ENCODE results near the gene TBC1D9.
A peak's percentile ranks its signal among the peaks of the same experiment; 100 is the strongest.
"Not testable (repeated sequence)": the region's sequence is repeated elsewhere in the genome, so short reads cannot be mapped to it uniquely, and the experiment has no call there.

The TBC1D9 gene

DNA sequence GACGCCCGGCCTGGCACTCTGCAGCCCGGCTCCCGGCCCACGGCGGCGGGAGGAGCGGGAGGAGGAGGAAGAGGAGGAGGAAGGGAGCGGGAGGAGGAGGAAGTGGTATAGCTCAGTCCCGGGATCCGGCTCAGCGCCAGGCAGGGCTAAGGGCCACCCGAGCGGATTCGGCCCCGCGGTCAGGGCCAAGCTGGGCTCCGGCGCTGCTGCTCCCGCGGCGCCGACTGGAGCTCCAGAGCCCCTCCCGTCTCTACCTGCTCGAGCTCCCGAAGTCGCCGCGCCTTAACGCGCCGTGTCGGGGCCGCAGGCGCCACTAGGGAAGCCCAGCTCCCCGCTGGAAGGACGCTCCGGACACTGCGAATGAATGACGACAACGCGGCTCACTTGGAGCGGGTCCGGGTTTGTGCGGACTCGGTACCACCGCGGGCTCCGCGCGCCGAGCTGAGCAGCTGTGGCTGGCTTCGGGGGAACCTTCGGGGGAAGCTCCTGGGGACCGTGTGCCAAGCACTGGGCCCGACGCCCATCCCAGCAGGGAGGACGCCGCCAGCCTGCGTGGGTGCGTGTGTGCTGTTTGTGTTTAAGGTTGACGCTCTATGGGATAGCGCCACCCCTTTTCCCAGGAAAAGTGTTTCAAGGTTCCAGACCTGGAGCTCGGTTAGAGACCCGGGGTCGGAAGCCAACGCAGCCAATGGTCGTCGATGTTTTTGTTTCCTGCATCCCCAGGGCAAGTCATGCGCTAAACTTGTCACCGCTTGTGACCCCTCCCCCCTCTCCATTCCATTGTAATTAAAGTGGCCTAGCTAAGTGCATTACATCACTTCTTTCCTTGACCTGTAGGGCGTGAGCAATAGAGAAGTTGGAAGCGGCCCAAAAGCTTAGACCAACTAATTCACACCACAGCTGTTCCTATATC lies at the start of gene TBC1D9:
Gene TBC1D9 (minus strand): TSS at position 67 of the 913 bp plus-strand sequence. CDS start 340 bp downstream, outside the sequence.
- peak; percentile 86 for DNase-seq (ENCODE audit: low read depth)

DNA sequence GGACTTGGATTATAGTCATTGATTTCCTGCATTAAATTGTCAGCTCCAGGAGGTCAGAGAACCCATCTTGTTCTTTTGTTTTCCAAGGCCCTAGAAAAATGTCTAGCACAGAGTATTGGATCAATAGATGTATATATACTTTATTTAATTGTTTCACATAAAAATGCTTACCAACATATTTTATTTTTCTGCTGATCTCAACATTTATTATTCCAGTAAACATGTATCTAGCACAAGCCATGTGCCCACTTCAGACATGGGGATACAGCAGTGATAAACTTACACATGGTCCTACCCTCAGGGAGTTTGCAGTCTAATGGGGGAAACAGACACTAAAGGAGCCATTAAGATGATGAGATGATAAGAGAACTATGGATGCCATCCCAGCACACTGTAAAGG lies 49.1 kb upstream of the TBC1D9 start:
- DNase-seq (ENCODE audit: low read depth), result no peak

DNA sequence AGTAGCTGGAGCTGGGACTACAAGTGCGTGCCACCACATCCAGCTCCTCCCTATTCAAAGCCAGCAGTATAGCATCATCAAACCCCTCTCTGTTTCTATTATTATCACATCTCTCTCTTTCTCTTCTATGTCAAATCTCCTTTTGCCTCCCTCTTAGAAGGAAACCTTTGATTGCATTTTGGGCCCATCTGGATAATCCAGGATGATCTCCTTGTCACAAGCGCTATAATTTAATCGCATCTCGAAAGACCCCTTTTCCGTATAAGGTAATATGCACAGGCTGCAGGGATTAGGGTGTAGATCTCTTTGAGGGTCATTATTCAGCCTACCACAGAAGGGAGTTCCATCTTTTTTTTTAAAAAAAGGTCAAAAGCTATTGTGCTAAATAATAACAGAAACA lies 46.4 kb upstream of the TBC1D9 start:
- no peak for DNase-seq (ENCODE audit: low read depth)

DNA sequence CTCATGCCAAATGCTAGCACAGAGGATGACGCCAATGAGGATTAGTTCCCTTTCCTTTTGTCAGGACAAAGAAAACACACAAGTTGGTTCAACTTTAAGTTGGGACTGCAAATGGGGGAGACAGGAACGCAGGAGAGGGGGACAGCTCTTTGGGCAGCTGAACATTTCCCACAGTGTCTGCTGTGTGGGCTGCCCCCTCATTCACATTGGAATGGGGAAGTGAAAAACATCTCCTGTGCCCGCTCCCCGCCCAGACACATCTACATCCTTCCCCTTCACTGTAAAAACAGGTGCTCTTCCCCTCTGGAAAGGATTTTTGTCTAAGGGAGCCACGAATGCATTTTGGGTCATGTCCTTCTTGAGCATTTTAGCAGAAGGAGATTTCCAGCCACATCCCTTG lies 44.5 kb upstream of the TBC1D9 start:
- DNase-seq (ENCODE audit: low read depth), result no peak

DNA sequence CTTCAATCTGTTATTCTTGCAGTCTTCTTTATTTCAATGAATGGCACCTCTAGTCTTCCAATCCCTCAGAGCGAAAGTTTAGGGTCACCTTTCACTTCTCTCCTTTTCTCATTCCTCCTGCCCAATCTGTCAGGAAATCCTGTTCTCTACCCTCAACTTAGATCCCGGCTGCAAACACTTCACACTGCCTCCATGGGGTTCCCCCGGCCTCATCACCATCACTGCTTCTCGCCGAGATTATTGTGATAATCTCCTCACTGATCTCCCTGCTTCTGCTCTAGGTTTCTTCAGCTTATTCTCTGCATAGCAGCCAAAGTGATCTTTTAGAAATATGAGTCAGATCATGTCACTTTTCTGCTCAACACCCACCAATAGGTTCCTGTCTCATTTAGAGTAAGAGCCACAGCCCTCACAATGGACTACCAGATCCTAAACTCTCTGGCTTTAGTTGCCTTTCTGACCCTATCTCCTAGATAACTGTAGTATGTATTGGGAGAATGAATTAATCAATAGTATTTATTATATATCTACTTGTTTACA lies 43.6 kb upstream of the TBC1D9 start:
- no peak for DNase-seq (ENCODE audit: low read depth)

DNA sequence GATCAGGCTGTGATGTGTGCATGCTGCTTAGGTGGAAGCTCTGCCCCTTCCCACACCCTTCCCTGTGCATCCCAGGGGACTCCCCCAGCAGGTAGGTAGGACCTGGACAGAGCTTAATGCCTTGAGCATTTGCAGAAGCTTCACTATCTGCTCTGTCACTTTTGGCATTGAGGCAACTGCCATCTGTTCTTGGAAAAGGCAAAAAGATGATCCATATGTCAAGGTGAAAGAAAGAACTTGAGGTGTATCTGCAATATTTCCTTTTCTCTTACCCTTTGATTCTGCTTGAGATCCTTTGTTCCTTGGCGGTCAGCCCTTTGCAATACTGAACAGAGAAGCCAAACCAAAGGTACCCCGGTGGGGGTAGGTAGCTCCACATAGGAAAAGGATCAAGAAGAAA lies 37.1 kb upstream of the TBC1D9 start:
- no peak for DNase-seq (ENCODE audit: low read depth)

DNA sequence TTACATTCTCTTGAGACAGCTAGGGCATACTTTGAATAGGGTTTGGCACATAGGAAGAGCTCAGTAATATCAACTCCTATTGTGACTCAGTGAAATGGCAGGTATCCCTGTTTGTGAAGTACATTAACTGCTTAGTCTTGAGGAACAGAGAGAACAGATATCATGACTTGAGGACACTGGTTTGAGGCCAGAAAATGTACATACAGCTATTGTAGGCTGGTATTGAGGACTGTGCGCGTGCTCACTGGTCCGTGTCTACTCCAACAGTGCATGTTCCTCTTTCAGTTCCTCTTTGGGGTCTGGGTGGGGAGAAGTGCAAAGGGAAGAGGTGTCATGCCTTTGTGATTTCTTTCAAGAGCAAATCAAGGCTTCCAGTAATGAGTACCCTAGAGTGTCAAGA lies 34.6 kb upstream of the TBC1D9 start:
- peak; percentile 31 for DNase-seq (ENCODE audit: low read depth)

DNA sequence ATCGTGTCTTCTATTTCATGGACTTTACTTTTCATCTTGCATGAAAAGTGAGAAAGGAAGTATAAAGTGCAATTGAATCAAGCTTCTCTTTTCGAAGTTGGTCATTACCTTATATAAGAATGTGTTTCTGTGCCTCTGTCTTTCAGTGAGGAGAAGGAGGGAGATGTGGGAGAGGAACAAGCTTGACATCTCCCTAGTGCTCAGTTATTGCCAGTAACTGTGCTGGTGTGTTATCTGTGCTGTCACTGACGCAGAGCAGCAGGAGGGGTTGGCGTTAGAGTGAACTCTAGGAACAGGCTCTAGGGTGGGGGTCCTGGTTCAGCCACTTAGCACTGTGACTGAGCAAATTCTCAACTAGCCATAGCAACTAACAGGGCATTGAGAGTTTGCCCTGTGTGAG lies 34.0 kb upstream of the TBC1D9 start:
- DNase-seq (ENCODE audit: low read depth), result no peak

DNA sequence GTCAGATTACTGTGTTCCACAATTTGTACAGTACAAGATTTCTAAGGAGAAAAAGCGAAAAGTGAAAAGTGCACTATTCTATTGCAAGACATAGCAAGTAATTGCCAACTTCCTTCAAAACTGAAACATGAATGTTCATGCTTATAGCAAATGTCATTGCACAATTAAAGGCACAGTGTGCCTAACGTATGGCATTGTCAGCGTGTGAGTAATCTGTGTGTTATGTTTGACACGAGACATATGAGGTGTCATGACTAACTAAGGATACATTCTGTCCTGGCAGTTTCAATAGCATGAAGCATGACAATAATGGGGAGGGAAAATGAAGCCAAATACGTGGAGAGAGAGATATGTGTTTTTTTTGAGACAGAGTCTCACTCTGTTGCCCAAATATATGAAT lies 33.6 kb upstream of the TBC1D9 start:
- DNase-seq (ENCODE audit: low read depth), result peak; percentile 63

DNA sequence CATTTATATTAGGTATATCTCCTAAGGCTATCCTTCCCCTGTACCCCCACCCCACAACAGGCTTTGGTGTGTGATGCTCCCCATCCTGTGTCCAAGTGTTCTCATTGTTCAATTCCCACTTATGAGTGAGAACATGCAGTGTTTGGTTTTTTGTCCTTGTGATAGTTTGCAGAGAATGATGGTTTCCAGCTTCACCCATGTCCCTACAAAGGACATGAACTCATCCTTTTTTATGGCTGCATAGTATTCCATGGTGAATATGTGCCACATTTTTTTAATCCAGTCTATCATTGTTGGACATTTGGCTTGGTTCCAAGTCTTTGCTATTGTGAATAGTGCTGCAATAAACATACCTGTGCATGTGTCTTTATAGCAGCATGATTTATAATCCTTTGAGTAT lies 26.6 kb upstream of the TBC1D9 start:
- not testable (repeated sequence) for DNase-seq (ENCODE audit: low read depth)

DNA sequence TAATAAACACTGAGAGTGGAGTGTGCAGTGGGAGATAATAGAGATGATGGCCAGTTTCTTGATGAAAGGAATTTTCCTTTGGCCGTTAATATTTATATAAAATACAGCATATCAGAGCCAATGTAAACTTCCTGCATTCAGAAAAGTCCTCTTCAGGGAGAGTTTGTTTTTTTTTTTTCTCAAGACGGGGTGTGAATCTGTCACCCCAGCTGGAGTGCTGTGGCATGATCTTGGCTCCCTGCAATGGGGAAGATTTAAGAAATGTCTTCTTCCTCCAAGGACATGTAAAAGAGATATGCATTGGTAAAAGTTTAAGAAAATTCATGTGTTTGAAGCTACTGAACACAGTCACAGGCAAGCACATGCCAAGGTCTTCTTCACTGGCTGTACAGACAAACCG lies 25.4 kb upstream of the TBC1D9 start:
- no peak for DNase-seq (ENCODE audit: low read depth)

DNA sequence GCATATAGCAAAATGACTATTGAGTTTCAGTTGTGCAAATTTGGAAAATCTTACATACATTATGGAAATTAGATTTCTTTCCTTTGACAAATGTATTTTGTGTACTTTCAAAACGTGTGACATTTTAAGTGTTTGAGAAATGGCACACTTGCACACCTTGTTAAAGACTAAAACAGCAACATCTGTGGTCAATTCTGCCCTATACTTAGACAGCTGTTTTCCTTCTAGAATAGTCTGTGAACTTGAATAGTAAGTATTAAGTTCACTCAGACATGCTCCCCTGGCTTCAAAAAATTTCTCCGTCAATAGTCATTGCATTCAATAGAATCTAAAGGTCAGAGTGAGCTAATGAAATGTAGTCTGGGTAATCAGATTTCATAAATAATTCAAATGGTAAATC lies 21.7 kb upstream of the TBC1D9 start:
- DNase-seq (ENCODE audit: low read depth), result no peak

DNA sequence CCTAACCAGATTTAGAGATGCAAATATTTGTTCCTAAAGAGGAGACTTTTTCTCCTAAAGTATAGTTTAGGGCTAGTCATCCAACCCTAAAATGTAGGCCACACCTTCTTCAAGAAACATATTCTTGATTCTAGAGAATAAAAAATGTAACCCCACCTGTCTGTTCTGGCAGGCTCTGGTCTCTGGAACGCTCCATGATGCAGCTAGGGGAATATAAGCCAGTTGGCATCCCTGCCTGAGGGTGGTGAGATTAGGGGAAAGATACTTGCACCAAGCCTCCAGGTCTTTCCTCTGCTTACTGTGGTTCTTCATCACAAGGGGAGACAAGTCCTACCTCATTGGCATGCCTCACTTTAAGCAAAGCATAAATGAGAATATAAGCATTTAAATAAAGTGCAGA lies 21.2 kb upstream of the TBC1D9 start:
- no peak for DNase-seq (ENCODE audit: low read depth)

DNA sequence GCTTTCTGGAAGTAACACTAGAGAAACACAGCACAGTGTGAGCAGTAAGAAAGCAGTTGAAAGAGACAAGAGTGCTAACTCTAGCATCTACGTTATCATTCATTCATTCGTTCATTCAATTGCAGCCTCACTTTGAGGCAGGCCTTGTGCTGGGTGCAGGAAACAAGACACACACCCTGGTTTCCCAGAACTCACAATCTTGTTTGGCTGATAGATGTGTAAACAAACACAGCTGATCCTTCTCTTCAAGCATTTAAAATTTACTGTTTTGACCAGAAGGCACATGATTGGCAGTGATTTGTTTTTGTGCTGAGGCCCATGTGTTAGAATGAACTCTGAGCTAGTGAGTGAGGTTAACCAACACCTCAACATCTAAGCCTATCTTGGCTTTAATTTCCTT lies 20.4 kb upstream of the TBC1D9 start:
- no peak for DNase-seq (ENCODE audit: low read depth)

DNA sequence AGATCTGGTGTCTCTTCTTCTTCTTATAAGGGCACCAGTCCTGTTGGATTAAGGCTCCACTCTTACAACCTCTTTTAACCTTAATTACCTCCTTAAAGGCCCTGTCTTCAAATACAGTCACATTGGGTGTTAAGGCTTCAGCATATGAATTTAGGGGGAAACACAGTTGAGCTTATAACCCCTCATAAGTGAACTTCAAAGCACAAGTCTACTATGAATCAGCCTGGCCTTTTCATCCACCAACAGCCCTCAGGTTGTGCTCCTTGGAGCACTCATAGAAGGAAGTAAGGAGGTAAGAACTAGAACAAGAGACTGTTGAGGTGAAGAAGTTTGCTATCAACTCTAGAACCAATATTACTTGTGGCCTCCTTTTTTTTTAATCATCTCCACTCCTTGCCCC lies 18.8 kb upstream of the TBC1D9 start:
- no peak for DNase-seq (ENCODE audit: low read depth)

DNA sequence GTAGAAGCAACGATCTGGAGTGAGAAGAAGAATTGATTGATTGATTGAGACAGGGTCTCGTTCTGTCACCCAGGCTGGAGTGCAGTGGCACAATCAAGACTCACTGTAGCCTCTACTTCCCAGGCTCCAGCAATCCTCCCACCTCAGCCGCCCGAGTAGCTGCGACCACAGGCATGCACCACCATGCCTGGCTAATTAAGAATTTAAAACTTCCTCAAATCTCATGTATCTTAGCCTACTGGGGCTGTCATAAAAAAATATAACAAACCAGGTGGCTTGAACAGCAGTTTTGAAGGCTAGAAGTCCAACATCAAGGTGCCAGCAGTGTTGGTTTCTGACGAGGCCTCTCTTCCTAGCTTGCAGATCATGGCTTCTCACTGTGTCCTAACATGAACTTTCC lies 18.3 kb upstream of the TBC1D9 start:
- DNase-seq (ENCODE audit: low read depth), result no peak

DNA sequence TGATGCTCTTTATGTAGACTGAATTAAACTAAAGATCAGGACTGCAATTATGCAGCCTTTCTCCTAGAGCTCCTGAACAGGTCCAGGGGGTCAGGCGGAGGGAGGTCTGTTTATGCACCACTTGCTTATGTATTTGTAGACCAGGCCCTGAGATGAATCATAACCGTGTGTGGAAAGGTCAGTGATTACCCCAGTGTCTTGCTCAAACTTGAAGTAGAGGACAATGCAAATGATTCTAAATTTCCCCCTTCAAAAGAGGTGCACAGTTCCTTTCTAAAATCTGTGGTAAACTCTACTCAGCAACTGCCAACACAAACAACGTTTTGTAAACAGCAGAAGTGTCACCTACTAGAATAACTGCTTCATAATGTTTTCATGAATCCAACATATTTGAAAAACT lies 13.0 kb upstream of the TBC1D9 start:
- DNase-seq (ENCODE audit: low read depth), result no peak

DNA sequence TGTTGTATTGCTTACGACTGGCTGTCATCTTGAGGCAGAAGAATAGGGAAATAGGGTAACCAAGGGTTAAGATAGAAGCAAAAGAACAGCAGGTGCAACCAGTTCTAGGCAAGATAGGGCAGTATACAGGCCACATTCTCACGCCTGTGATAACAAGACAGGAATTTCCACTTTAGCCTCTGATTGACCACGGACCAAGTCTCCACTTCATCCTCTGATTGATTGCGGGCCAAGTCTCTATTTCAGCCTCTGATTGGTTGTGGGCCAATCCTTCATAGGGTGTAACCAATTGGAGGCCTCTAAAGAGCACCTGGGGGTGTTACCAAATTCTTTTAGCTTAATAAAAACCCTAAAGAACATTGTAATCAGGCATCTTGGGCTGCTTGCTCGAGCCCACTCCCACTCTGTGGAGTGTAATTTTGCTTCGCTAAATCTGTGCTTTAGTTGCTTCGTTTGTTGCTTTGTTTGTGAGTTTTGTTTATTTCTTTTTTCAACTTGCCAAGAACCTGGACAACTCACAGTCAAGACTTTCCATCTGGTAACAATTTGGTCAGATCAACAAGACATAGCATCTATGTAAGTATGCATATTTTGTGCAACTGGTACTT lies 8.7 kb upstream of the TBC1D9 start:
- DNase-seq (ENCODE audit: low read depth), result peak; percentile 5

DNA sequence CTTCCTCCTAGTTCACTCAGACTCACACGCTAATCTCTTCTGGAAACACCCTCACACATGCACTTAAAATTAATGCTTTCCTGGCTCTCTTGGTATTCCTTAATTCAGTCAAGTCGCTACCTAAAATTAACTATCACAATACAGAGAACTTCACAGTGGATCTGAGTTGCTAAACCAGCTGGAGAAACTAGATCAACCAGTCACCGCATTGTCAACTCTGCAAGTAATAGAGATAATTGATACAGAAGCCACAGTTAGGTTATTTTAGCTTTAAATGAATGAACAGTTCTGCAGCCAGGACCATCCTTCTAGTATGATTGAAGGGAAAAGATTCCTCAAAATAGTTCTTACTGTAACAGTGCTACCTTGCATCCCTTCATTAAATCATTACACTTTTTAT lies 6.0 kb upstream of the TBC1D9 start:
- DNase-seq (ENCODE audit: low read depth), result no peak

DNA sequence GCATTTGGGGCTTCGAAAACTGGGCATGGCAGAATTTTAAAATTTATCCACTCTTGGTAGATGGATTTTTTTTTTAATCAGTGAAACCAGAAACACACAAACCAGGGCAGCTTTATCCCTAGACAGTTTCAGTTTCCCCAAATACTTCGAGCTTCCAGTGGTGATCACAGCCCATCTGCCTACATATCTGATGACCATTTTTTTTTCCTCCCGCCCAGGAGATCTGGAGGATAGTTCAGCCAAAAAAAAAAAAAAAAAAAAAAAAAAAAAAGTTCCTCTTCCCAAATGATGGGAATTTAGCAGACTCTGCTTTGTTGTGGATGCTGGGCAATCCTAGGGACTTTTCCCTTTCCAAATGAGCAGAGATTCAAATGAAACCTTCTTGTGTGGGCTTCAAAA lies 1.0 kb upstream of the TBC1D9 start:
- no peak for DNase-seq (ENCODE audit: low read depth)

DNA sequence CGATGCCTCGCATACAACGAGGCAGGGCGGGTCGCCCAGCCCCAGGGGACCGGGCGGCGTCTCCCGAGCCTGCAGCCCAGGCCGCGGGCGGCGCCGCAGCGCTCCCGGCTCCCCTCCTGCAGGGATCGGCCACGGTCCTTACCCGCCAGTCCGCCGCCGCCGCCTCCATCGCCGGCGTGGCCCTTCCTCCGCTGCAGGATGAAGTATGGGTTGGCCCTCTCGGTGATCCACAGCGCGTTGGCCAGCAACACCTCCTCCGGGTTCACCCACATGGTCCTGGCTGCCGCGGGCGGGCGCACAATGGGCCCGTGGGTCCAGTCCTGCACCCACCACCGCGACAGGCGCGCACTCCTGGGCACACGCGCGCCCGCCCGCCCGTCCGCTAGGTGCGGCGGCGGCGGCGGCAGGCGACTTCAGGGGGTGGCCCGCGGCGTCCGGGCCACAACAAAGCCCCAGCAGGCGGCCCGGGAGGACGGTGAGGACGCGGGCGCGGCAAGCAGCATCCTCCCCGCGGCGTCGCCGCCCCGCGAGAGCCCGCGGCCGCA lies 339 bp downstream of the TBC1D9 start:
- peak; percentile 52 for DNase-seq (ENCODE audit: low read depth)

DNA sequence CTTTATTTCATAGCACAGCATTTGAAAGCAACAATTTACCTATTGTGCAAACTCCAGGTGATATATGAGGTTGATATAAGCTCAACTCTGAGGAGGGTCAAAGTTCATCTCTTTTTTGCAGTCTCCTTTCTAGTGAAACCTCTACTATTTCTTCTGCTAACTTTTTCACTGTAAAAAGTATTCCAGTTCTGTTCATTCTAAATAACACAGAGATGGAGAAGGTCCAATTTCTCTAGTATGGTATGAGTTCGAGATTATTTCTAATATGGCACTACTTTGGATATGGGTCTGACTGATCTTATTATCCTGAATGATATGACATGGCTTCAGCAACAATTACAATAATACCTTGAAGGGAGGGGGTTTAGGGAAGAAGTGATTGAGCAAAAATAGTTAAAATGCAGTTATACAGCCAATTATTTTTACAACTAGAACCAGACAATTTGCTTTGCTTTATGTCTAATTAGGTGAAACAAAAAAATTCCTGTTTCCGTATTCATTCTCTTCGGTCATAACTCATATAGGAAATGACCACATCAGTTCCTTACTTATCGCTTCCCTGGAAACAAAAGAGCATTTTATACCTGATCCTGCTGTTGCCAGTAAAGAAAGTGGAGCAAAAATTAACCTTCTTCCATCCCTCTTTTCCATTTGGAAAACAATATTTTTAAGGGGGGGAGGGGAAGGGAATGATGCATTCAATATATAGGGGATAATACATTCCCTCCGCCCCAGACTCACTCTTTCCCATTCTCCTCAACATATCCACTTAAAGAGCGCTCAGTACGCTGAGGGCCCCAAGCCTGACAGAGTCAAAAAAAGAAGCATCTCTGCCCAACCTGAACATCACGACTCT lies 1.0 kb downstream of the TBC1D9 start:
- peak; percentile 38 for DNase-seq (ENCODE audit: low read depth)
